ENCODE measurements around the gene MGRN1.

- no peak for TF ChIP-seq EZH2 (conservative IDR thresholded peaks at IDR 0.05; ENCODE audit: low read depth, low read length)
- no peak for TF ChIP-seq SRF (IDR thresholded peaks at IDR 0.05; ENCODE audit: low read depth, low read length)
- TF ChIP-seq EP300 (IDR thresholded peaks at IDR 0.05; ENCODE audit: low read depth in 2 of 2, low read length in 2 of 2), result no peak
- no peak for TF ChIP-seq EP300 (CRISPR knock-in tag; IDR thresholded peaks at IDR 0.05; ENCODE audit: borderline replicate concordance)
- TF ChIP-seq FOXP1 (IDR thresholded peaks at IDR 0.05), result no peak
- TF ChIP-seq FOXP1 (CRISPR knock-in tag; IDR thresholded peaks at IDR 0.05), result no peak
- no peak for TF ChIP-seq CTCF (CRISPR knock-in tag; IDR thresholded peaks at IDR 0.05)
- no peak for TF ChIP-seq TEAD3 (CRISPR knock-in tag; optimal IDR thresholded peaks at IDR 0.05; ENCODE audit: borderline replicate concordance)
- TF ChIP-seq, protein P1, sequence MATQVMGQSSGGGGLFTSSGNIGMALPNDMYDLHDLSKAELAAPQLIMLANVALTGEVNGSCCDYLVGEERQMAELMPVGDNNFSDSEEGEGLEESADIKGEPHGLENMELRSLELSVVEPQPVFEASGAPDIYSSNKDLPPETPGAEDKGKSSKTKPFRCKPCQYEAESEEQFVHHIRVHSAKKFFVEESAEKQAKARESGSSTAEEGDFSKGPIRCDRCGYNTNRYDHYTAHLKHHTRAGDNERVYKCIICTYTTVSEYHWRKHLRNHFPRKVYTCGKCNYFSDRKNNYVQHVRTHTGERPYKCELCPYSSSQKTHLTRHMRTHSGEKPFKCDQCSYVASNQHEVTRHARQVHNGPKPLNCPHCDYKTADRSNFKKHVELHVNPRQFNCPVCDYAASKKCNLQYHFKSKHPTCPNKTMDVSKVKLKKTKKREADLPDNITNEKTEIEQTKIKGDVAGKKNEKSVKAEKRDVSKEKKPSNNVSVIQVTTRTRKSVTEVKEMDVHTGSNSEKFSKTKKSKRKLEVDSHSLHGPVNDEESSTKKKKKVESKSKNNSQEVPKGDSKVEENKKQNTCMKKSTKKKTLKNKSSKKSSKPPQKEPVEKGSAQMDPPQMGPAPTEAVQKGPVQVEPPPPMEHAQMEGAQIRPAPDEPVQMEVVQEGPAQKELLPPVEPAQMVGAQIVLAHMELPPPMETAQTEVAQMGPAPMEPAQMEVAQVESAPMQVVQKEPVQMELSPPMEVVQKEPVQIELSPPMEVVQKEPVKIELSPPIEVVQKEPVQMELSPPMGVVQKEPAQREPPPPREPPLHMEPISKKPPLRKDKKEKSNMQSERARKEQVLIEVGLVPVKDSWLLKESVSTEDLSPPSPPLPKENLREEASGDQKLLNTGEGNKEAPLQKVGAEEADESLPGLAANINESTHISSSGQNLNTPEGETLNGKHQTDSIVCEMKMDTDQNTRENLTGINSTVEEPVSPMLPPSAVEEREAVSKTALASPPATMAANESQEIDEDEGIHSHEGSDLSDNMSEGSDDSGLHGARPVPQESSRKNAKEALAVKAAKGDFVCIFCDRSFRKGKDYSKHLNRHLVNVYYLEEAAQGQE (IDR thresholded peaks at IDR 0.05; ENCODE audit: borderline replicate concordance in 1 of 2, low read depth in 1 of 2, low read length in 2 of 2), result no peak
- no peak for TF ChIP-seq GABPA (IDR thresholded peaks at IDR 0.05; ENCODE audit: low read depth, low read length)
- TF ChIP-seq GABPA (CRISPR knock-in tag; IDR thresholded peaks at IDR 0.05; ENCODE audit: low read depth), result no peak
- TF ChIP-seq, protein P2, sequence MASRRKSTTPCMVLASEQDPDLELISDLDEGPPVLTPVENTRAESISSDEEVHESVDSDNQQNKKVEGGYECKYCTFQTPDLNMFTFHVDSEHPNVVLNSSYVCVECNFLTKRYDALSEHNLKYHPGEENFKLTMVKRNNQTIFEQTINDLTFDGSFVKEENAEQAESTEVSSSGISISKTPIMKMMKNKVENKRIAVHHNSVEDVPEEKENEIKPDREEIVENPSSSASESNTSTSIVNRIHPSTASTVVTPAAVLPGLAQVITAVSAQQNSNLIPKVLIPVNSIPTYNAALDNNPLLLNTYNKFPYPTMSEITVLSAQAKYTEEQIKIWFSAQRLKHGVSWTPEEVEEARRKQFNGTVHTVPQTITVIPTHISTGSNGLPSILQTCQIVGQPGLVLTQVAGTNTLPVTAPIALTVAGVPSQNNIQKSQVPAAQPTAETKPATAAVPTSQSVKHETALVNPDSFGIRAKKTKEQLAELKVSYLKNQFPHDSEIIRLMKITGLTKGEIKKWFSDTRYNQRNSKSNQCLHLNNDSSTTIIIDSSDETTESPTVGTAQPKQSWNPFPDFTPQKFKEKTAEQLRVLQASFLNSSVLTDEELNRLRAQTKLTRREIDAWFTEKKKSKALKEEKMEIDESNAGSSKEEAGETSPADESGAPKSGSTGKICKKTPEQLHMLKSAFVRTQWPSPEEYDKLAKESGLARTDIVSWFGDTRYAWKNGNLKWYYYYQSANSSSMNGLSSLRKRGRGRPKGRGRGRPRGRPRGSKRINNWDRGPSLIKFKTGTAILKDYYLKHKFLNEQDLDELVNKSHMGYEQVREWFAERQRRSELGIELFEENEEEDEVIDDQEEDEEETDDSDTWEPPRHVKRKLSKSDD (CRISPR knock-in tag; IDR thresholded peaks at IDR 0.05; ENCODE audit: low read depth), result no peak
- no peak for TF ChIP-seq YY1 (IDR thresholded peaks at IDR 0.05; ENCODE audit: insufficient read depth, insufficient replicate concordance, low read depth, low read length)
- TF ChIP-seq ZKSCAN1 (IDR thresholded peaks at IDR 0.05; ENCODE audit: low read length), result no peak
These were observed 55.4 kb downstream of the MGRN1 start for GRCh38 chr16:4679850-4680636.

All from HepG2 (cell line).